TTC549 (cell line): ENCODE data around the gene ACSBG1.

Experiments used
- FAIRE-seq: peaks from 2 replicates; lab custom pipeline; 2012; peaks lifted over from hg19 to GRCh38; lab: Jason Lieb, UNC

Gene ACSBG1

DNA sequence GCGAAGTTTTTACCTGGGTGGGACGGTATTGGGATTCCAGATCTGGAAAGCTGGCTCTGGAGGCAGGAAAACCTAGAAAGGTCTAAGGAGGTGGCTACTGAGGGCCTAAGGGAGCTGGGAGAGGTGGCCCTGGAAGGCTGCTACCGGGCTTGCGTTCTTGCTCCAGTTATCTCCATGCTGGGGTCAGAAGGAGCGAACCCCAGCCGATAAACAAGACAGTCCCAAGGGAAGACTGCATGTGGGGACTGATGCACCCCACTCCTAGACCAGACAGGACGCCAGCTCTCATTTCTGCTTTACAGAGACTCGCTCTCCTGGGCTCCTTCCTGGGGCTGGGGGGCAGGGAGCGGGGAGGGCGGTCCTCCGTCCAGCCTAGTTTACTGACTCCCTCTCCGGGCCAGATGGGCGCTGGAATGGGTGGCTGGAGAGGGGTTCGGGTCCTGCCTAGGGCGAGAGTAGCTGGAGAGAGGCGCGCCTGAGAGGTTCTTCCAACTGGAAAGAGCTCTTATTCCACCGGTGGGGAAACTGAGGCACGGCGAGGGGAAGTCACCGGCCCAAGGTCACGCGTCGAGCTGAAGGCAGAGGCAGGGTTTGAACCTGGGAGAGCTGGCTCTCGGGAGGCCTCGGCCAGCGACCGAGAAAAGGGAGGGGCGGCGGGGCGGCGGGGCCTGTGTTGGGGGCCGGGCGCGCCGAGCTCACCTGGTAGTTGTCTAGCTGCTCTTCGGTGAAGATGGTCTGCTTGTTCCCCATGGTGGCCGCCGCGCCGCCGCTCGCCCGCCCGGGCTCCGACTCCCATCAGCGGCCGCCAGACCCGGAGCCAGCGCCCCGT lies 103.7 kb downstream of the ACSBG1 start:
- no peak for FAIRE-seq

DNA sequence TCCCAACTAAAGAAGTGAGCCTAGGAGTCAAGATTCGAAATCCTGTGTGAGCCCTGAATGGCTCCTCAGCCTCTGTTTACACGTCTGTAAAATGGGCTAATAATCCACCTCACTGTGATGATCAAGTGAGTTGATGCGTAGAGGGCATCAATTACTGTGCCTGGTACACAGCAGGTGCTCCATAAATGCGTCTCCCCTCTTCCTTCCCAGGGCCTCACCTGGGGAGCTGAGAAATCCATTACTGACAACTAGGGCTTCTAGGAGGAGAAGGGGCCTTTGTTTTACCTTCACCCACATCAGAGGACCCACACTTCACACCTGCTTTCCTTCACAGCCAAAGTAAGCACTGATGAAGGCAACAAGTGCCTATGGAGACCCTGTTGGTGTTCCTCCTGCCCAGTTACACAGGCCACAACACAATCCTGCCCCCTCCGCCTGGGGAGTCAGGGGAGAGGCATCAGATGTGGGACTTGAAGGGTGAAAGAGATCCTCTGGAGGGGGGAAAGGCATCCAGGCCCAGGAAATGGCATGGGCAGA lies 104.5 kb downstream of the ACSBG1 start:
- no peak for FAIRE-seq

GRCh38 chr15:78129077-78129750 lies 105.2 kb downstream of the ACSBG1 start:
- no peak for FAIRE-seq

- no peak for FAIRE-seq
These were observed 106.5 kb downstream of the ACSBG1 start for GRCh38 chr15:78127882-78128281.

DNA sequence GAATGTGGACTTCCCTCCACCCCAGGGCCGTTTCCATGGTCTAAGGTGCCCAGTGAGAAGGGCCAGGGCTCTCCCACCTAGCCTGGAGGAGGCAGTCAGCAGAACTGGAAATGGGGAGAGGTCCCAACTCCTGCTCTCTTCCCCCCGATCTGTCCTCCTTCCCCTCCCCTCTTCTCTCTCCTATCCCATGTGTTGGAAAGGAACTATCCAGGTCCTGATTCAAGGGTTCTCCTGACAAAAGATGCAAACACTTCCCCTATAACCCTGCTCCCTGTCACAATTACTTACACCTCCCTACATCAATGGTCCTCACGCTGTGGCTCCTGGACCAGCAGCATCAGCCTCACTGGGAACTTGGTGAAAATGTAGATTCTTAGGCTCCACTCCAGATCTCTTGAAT lies 109.1 kb downstream of the ACSBG1 start:
- FAIRE-seq, result no peak

DNA sequence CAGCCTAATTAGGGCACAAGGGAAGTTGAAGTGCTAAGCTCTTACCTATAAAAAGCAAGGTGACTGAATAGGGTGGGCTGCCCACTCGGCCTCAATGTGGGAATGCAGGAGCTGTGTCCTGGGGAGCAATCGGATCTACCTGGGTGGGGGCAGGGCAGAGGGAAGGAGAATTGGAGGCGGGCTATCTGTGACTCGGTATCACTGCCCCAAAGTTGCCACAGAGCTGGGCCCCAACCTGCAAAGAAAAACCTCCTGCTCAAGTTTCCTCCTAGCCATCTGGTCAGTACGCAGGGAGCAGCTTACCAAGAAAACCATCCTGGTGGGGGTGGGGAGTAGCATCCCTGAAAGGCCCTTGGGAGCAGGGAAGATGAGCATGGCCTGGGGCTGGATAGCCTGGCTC lies 113.8 kb downstream of the ACSBG1 start:
- no peak for FAIRE-seq
